Esophagus squamous epithelium (tissue), 5 donors: ENCODE measurements around the gene ZNF283. TPM values are rescaled to one million over a fixed set of nuclear protein-coding genes. Genes with fewer than 3 reads are reported as not detected.

Experiments used
- DNase-seq: peaks from one replicate; lab custom pipeline; 2025; lab: John Stamatoyannopoulos, UW
- H3K27ac ChIP-seq, 4 donors: fragments of 200-600 bp; sonication (generic); one replicate each; pipeline ENCODE4 v1.5.1; 2016 to 2019; ENCODE audit warnings: mild to moderate bottlenecking in 1 of 4
- H3K27me3 ChIP-seq, 4 donors: fragments of 200-600 bp; sonication (generic); 1 replicate in 3 of 4; 2 replicates in 1 of 4; pipeline versions ENCODE4 v1.5.1 to v1.6.0; 2017 to 2021; ENCODE audit warnings: antibody characterized with exemption in 1 of 4
- H3K36me3 ChIP-seq, 3 donors: fragments of 200-600 bp; sonication (generic); one replicate each; pipeline ENCODE4 v1.5.1; 2016 to 2019
- H3K4me1 ChIP-seq, 3 donors: fragments of 200-600 bp; sonication (generic); one replicate each; pipeline ENCODE4 v1.5.1; 2017 to 2019
- H3K4me3 ChIP-seq, 4 donors: fragments of 200-600 bp; sonication (generic); 1 replicate in 3 of 4; 2 replicates in 1 of 4; pipeline ENCODE4 v1.5.1; 2016 to 2019; ENCODE audit warnings: mild to moderate bottlenecking in 2 of 4, moderate library complexity in 1 of 4
- H3K9me3 ChIP-seq, 3 donors: fragments of 200-600 bp; sonication (generic); one replicate each; pipeline ENCODE4 v1.5.1; 2016 to 2019
- CTCF ChIP-seq, 6 experiments: fragments of 450-650 bp in 4 of 6; fragments of 200-600 bp in 2 of 6; sonication (generic) in 2 of 6; IDR thresholded peaks; one replicate each; pipeline ENCODE4 v1.5.1; 2016 to 2019; ENCODE audit warnings: antibody characterized with exemption in 6 of 6, mild to moderate bottlenecking in 4 of 6, moderate library complexity in 4 of 6
- POLR2A ChIP-seq, 4 donors: fragments of 450-650 bp; IDR thresholded peaks; one replicate each; pipeline ENCODE4 v1.6.1; 2017; ENCODE audit warnings: antibody characterized with exemption in 4 of 4, mild to moderate bottlenecking in 4 of 4, moderate library complexity in 3 of 4
- WGBS, 2 donors: methylation state at CpG; one replicate each; pipeline ENCODE4 v1.1.5; 2018; 5-methylcytosine and 5-hydroxymethylcytosine counted together
- intact Hi-C: fragments of 100-400 bp; cut with DNase I; formaldehyde crosslinking; loops from one replicate; pipeline ENCODE4 v1.15.0; 2022
- total RNA-seq, 4 donors: library from RNA; depleted of rRNA; stranded (reverse); fragments of >200 nt; gene quantifications; one replicate each; pipeline ENCODE4 v1.1.0, GENCODE V29; 2016
- donor health status: DM: yes; HTN: yes; CAD: no.

Gene ZNF283
- total RNA-seq, 4 donors from 2014 or later = 1.5 to 19.1 (median 6.5) TPM

- Histone ChIP-seq H3K9me3 (no peaks in the 10 kb centered on the region), H3K4me1 (no peaks in the 10 kb centered on the region), H3K27ac (no peak overlapping the region), H3K27me3 (peaks cover 0 to 3% (median 0%) of the 10 kb centered on the region in 4 donors), H3K4me3 (no peak overlapping the region), H3K36me3 (no peaks in the 10 kb centered on the region)
- TF ChIP-seq POLR2A (IDR thresholded peaks at IDR 0.05) (no peak), CTCF (IDR thresholded peaks at IDR 0.05) (no peak)
- 43 to 55% methylated on average over 5 of the region's 5 CpGs for WGBS, 2 donors
- DNase-seq = no peak
- intact Hi-C loops = no loop called here
Observed at GRCh38 chr19:43806848-43807247, 20.3 kb upstream of the ZNF283 start.

DNA sequence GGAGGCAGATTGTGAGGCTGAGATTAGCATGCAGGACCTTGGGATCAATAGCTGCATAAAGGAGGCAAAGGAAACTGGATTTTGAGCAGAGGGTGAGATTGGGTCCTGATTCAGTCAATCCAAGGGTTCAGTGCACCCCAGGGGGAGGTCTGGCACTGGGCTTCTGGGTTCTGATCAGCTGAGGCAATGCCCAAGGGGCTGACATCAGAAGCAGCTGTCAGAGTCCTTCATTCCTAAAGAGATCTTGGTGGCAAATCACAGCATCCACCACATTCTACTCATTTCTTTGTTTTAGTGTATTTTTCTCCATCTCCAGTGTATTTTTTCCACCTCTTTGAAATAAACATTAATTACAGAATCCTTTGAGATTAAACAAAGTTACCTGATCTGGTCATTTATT lies 19.5 kb upstream of the ZNF283 start:
- TF ChIP-seq CTCF (IDR thresholded peaks at IDR 0.05) = no peak
- no peak for TF ChIP-seq POLR2A (IDR thresholded peaks at IDR 0.05)
- no peak overlapping the region for H3K4me3 ChIP-seq
- H3K9me3 ChIP-seq = no peaks in the 10 kb centered on the region
- DNase-seq = no peak
- no peaks in the 10 kb centered on the region for H3K4me1 ChIP-seq
- intact Hi-C loops = no loop called here
- H3K27ac ChIP-seq = no peak overlapping the region
- H3K36me3 ChIP-seq = no peaks in the 10 kb centered on the region
- H3K27me3 ChIP-seq = peaks cover 0 to 3% (median 0%) of the 10 kb centered on the region in 4 donors

GRCh38 chr19:43809762-43810696 lies 17.1 kb upstream of the ZNF283 start:
- TF ChIP-seq CTCF (IDR thresholded peaks at IDR 0.05) (peak in 5 of 6 experiments; percentile 53 to 77 (median 60)), POLR2A (IDR thresholded peaks at IDR 0.05) (no peak)
- no peaks in the 10 kb centered on the region for H3K36me3 ChIP-seq
- intact Hi-C loops = no loop called here
- H3K9me3 ChIP-seq = no peaks in the 10 kb centered on the region
- no peaks in the 10 kb centered on the region for H3K4me1 ChIP-seq
- no peak overlapping the region for H3K4me3 ChIP-seq
- 30 to 31% methylated on average over 6 to 8 of the region's 8 CpGs for WGBS, 2 donors
- H3K27me3 ChIP-seq = peaks cover 0 to 3% (median 0%) of the 10 kb centered on the region in 4 donors
- no peak for DNase-seq
- H3K27ac ChIP-seq = no peak overlapping the region

DNA sequence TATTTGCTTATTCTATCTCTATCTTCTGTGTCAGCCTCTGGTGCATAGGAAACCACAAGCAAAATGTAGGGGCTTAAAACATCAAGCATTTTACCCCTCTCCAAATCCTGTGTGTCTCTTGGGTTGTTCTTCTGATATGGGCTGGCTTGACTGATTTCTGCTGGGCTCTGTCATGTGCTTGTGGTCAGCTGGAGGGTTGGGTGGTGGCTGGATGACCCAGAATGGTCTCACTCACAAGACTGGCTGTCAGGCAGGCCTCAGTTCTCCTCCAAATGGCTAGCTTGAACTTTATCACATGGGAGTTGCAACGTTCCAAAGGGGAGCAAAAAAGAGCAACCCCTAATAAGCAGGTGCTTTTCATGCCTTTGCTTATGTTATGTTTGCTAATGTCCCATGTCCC lies 15.3 kb upstream of the ZNF283 start:
- Histone ChIP-seq H3K27ac (no peak overlapping the region), H3K9me3 (no peaks in the 10 kb centered on the region), H3K36me3 (no peaks in the 10 kb centered on the region), H3K4me3 (no peak overlapping the region), H3K27me3 (peaks cover 0 to 3% (median 0%) of the 10 kb centered on the region in 4 donors), H3K4me1 (no peaks in the 10 kb centered on the region)
- intact Hi-C loops = no loop called here
- DNase-seq = no peak
- TF ChIP-seq POLR2A (IDR thresholded peaks at IDR 0.05) = no peak
- no peak for TF ChIP-seq CTCF (IDR thresholded peaks at IDR 0.05)
- WGBS, 2 donors = 55% methylated on average over 1 of the region's 1 CpG; no CpG with 5 or more reads in 1 of the 2 donors

DNA sequence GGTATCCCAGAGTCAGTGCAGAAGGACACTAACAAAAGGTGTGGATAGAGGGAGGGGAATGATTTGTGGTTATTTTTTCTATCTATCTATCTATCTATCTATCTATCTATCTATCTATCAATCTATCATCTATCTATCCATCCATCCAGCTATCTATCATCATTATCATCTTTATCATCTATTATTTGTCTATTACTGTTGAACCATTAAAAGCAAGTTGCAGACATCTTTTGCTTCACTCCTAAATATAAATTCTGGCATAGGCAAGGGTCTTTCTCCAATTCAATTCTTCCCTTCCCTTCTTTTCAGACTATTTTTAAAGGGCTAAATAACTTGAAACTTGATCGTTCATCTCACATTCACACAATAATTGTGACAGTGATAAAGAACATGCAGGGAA lies 14.9 kb upstream of the ZNF283 start:
- WGBS, 2 donors = 40 to 57% methylated on average over 1 of the region's 1 CpG
- H3K36me3 ChIP-seq = no peaks in the 10 kb centered on the region
- H3K4me1 ChIP-seq = no peaks in the 10 kb centered on the region
- H3K9me3 ChIP-seq = no peaks in the 10 kb centered on the region
- no peak overlapping the region for H3K4me3 ChIP-seq
- H3K27ac ChIP-seq = no peak overlapping the region
- no peak for TF ChIP-seq CTCF (IDR thresholded peaks at IDR 0.05)
- TF ChIP-seq POLR2A (IDR thresholded peaks at IDR 0.05) = no peak
- intact Hi-C loops = no loop called here
- DNase-seq = no peak
- peaks cover 0 to 3% (median 0%) of the 10 kb centered on the region in 4 donors for H3K27me3 ChIP-seq
